Retina (tissue), 1 donor: ENCODE data around the gene UBL5.

Experiments used
- DNase-seq: peaks from one replicate; pipeline ENCODE4 v3.0.0-alpha.2; 2016

UBL5 gene

GRCh38 chr19:9856609-9857008 is 28.9 kb downstream of the UBL5 start:
- no peak for DNase-seq

GRCh38 chr19:9857076-9857721 is 29.5 kb downstream of the UBL5 start:
- DNase-seq: no peak

GRCh38 chr19:9857920-9858746 is 30.4 kb downstream of the UBL5 start:
- no peak for DNase-seq

GRCh38 chr19:9858766-9859165 is 31.0 kb downstream of the UBL5 start:
- no peak for DNase-seq

- DNase-seq: no peak
Measured at GRCh38 chr19:9860407-9860806, 32.7 kb downstream of the UBL5 start.

GRCh38 chr19:9861503-9861902 is 33.8 kb downstream of the UBL5 start:
- DNase-seq: no peak

GRCh38 chr19:9862938-9863337 is 35.2 kb downstream of the UBL5 start:
- DNase-seq: no peak

- no peak for DNase-seq
Measured at GRCh38 chr19:9863759-9864158, 36.0 kb downstream of the UBL5 start.

- DNase-seq: no peak
Measured at GRCh38 chr19:9865732-9866501, 38.2 kb downstream of the UBL5 start.

- DNase-seq: no peak
Measured at GRCh38 chr19:9868983-9869617, 41.4 kb downstream of the UBL5 start.

GRCh38 chr19:9871626-9872338 is 44.1 kb downstream of the UBL5 start:
- no peak for DNase-seq

- DNase-seq: no peak
Measured at GRCh38 chr19:9872618-9873242, 45.0 kb downstream of the UBL5 start.

- no peak for DNase-seq
Measured at GRCh38 chr19:9875031-9875627, 47.4 kb downstream of the UBL5 start.

GRCh38 chr19:9875796-9876195 is 48.1 kb downstream of the UBL5 start:
- no peak for DNase-seq

GRCh38 chr19:9877780-9878510 is 50.2 kb downstream of the UBL5 start:
- no peak for DNase-seq

GRCh38 chr19:9878511-9879196 is 50.9 kb downstream of the UBL5 start:
- no peak for DNase-seq
